ENCODE results near the gene TMEM255A.
A peak's percentile ranks its signal among the peaks of the same experiment; 100 is the strongest.

Gene TMEM255A

GRCh38 chrX:120321520-120322281 lies 10.4 kb upstream of the TMEM255A start:
- peaks cover 1% of the 10 kb centered on the region for H3K36me3 Mint-ChIP-seq (ENCODE audit: insufficient read depth)
- peaks cover 3% of the 10 kb centered on the region for H3K27me3 Mint-ChIP-seq
- H3K4me1 Mint-ChIP-seq = no peaks in the 10 kb centered on the region
- DNase-seq (ENCODE audit: low spot score in 2 of 2) (no peak), ATAC-seq (replicated peaks; ENCODE audit: extremely low read depth, poor library complexity, severe bottlenecking) (no peak)
- no peaks in the 10 kb centered on the region for H3K9me3 Mint-ChIP-seq
- H3K4me3 Mint-ChIP-seq = no peak overlapping the region
- H3K27ac Mint-ChIP-seq (ENCODE audit: low read depth) = no peak overlapping the region

GRCh38 chrX:120318411-120318810 lies 7.2 kb upstream of the TMEM255A start:
- DNase-seq (ENCODE audit: low spot score in 2 of 2) (no peak), ATAC-seq (replicated peaks; ENCODE audit: extremely low read depth, poor library complexity, severe bottlenecking) (no peak)
- Mint-ChIP-seq H3K4me3 (no peak overlapping the region), H3K27me3 (peaks cover 9% of the 10 kb centered on the region), H3K9me3 (no peaks in the 10 kb centered on the region), H3K36me3 (ENCODE audit: insufficient read depth) (peaks cover 3% of the 10 kb centered on the region), H3K4me1 (no peaks in the 10 kb centered on the region), H3K27ac (ENCODE audit: low read depth) (no peak overlapping the region)

- no peak overlapping the region for H3K4me3 Mint-ChIP-seq
- peaks cover 9% of the 10 kb centered on the region for H3K27me3 Mint-ChIP-seq
- H3K9me3 Mint-ChIP-seq = no peaks in the 10 kb centered on the region
- ATAC-seq (replicated peaks; ENCODE audit: extremely low read depth, poor library complexity, severe bottlenecking) (no peak), DNase-seq (ENCODE audit: low spot score in 2 of 2) (no peak)
- H3K4me1 Mint-ChIP-seq = no peaks in the 10 kb centered on the region
- H3K36me3 Mint-ChIP-seq (ENCODE audit: insufficient read depth) = peaks cover 3% of the 10 kb centered on the region
- H3K27ac Mint-ChIP-seq (ENCODE audit: low read depth) = no peak overlapping the region
These were observed 5.5 kb upstream of the TMEM255A start for GRCh38 chrX:120316587-120317283.

GRCh38 chrX:120315776-120316175 lies 4.5 kb upstream of the TMEM255A start:
- Mint-ChIP-seq H3K36me3 (ENCODE audit: insufficient read depth) (peaks cover 3% of the 10 kb centered on the region), H3K27me3 (peaks cover 9% of the 10 kb centered on the region), H3K9me3 (no peaks in the 10 kb centered on the region), H3K27ac (ENCODE audit: low read depth) (no peak overlapping the region), H3K4me1 (no peaks in the 10 kb centered on the region), H3K4me3 (no peak overlapping the region)
- ATAC-seq (replicated peaks; ENCODE audit: extremely low read depth, poor library complexity, severe bottlenecking) (no peak), DNase-seq (ENCODE audit: low spot score in 2 of 2) (no peak)

GRCh38 chrX:120311727-120312063 lies 434 bp upstream of the TMEM255A start:
- H3K4me1 Mint-ChIP-seq = peaks cover 20% of the 10 kb centered on the region
- H3K27me3 Mint-ChIP-seq = peaks cover 9% of the 10 kb centered on the region
- H3K4me3 Mint-ChIP-seq = peak overlapping the region; percentile 78
- H3K36me3 Mint-ChIP-seq (ENCODE audit: insufficient read depth) = peaks cover 10% of the 10 kb centered on the region
- ATAC-seq (replicated peaks; ENCODE audit: extremely low read depth, poor library complexity, severe bottlenecking) (no peak), DNase-seq (ENCODE audit: low spot score in 2 of 2) (no peak)
- no peak overlapping the region for H3K27ac Mint-ChIP-seq (ENCODE audit: low read depth)
- H3K9me3 Mint-ChIP-seq = no peaks in the 10 kb centered on the region

- Mint-ChIP-seq H3K27me3 (peaks cover 1% of the 10 kb centered on the region), H3K4me1 (peaks cover 26% of the 10 kb centered on the region), H3K36me3 (ENCODE audit: insufficient read depth) (peaks cover 10% of the 10 kb centered on the region), H3K4me3 (peak overlapping the region; percentile 78), H3K27ac (ENCODE audit: low read depth) (peak overlapping the region; percentile 91), H3K9me3 (no peaks in the 10 kb centered on the region)
- DNase-seq (ENCODE audit: low spot score in 2 of 2) = no peak
- no peak for ATAC-seq (replicated peaks; ENCODE audit: extremely low read depth, poor library complexity, severe bottlenecking)
These were observed 1.2 kb downstream of the TMEM255A start for GRCh38 chrX:120309873-120310705.

GRCh38 chrX:120308959-120309872 lies 2.0 kb downstream of the TMEM255A start:
- no peaks in the 10 kb centered on the region for H3K9me3 Mint-ChIP-seq

GRCh38 chrX:120308558-120308957 lies 2.7 kb downstream of the TMEM255A start:
- no peak for DNase-seq (ENCODE audit: low spot score in 2 of 2)
- Mint-ChIP-seq H3K36me3 (ENCODE audit: insufficient read depth) (peaks cover 8% of the 10 kb centered on the region), H3K4me3 (peak overlapping the region; percentile 78), H3K27me3 (no peaks in the 10 kb centered on the region), H3K27ac (ENCODE audit: low read depth) (no peak overlapping the region), H3K9me3 (no peaks in the 10 kb centered on the region), H3K4me1 (peaks cover 26% of the 10 kb centered on the region)
- no peak for ATAC-seq (replicated peaks; ENCODE audit: extremely low read depth, poor library complexity, severe bottlenecking)

More at GRCh38 chrX:120308959-120309872, 2.0 kb downstream of the TMEM255A start:
- peak overlapping the region; percentile 91 for H3K27ac Mint-ChIP-seq (ENCODE audit: low read depth)
- H3K4me1 Mint-ChIP-seq = peaks cover 26% of the 10 kb centered on the region
- peak overlapping the region; percentile 78 for H3K4me3 Mint-ChIP-seq
- DNase-seq (ENCODE audit: low spot score in 2 of 2) (peak; percentile 28 to 53), ATAC-seq (replicated peaks; ENCODE audit: extremely low read depth, poor library complexity, severe bottlenecking) (peak; percentile 87)
- no peaks in the 10 kb centered on the region for H3K27me3 Mint-ChIP-seq
- H3K36me3 Mint-ChIP-seq (ENCODE audit: insufficient read depth) = peaks cover 8% of the 10 kb centered on the region

- no peak overlapping the region for H3K4me3 Mint-ChIP-seq
- H3K9me3 Mint-ChIP-seq = no peaks in the 10 kb centered on the region
- ATAC-seq (replicated peaks; ENCODE audit: extremely low read depth, poor library complexity, severe bottlenecking) (no peak), DNase-seq (ENCODE audit: low spot score in 2 of 2) (no peak)
- peaks cover 39% of the 10 kb centered on the region for H3K4me1 Mint-ChIP-seq
- no peaks in the 10 kb centered on the region for H3K27me3 Mint-ChIP-seq
- H3K27ac Mint-ChIP-seq (ENCODE audit: low read depth) = no peak overlapping the region
- H3K36me3 Mint-ChIP-seq (ENCODE audit: insufficient read depth) = peaks cover 11% of the 10 kb centered on the region
These were observed 4.6 kb downstream of the TMEM255A start for GRCh38 chrX:120306630-120307029.

- H3K36me3 Mint-ChIP-seq (ENCODE audit: insufficient read depth) = peaks cover 11% of the 10 kb centered on the region
- peaks cover 39% of the 10 kb centered on the region for H3K4me1 Mint-ChIP-seq
- H3K4me3 Mint-ChIP-seq = no peak overlapping the region
- no peaks in the 10 kb centered on the region for H3K27me3 Mint-ChIP-seq
- no peak for ATAC-seq (replicated peaks; ENCODE audit: extremely low read depth, poor library complexity, severe bottlenecking)
- no peak for DNase-seq (ENCODE audit: low spot score in 2 of 2)
- H3K9me3 Mint-ChIP-seq = no peaks in the 10 kb centered on the region
- no peak overlapping the region for H3K27ac Mint-ChIP-seq (ENCODE audit: low read depth)
These were observed 5.6 kb downstream of the TMEM255A start for GRCh38 chrX:120305531-120306141.

- no peak for ATAC-seq (replicated peaks; ENCODE audit: extremely low read depth, poor library complexity, severe bottlenecking)
- Mint-ChIP-seq H3K9me3 (no peaks in the 10 kb centered on the region), H3K36me3 (ENCODE audit: insufficient read depth) (peaks cover 3% of the 10 kb centered on the region), H3K27ac (ENCODE audit: low read depth) (no peak overlapping the region), H3K4me1 (peaks cover 30% of the 10 kb centered on the region), H3K27me3 (no peaks in the 10 kb centered on the region), H3K4me3 (no peak overlapping the region)
- DNase-seq (ENCODE audit: low spot score in 2 of 2) = no peak
These were observed 7.0 kb downstream of the TMEM255A start for GRCh38 chrX:120304256-120304655.

Measured in central memory CD8-positive, alpha-beta T cell (primary cell).